Measurements from ENCODE around the gene NAT14. TPM values are rescaled to one million over a fixed set of nuclear protein-coding genes. Genes with fewer than 3 reads are reported as not detected.
A peak's percentile ranks its signal among the peaks of the same experiment; 100 is the strongest.

The NAT14 gene
- polyA plus RNA-seq, 1 donor (not counting 4 experiments of a cell fraction or from before 2014, with no cell fraction given), result 11.0 TPM

GRCh38 chr19:55440411-55441105 lies 44.4 kb upstream of the NAT14 start:
- no peak for TF ChIP-seq CTCF (optimal IDR thresholded peaks at IDR 0.05 in 1 of 3, IDR thresholded peaks at IDR 0.05 in 1 of 3, conservative IDR thresholded peaks at IDR 0.05 in 1 of 3; ENCODE audit: extremely low read depth in 1 of 3, insufficient read depth in 2 of 3, low read length in 3 of 3)
- TF ChIP-seq EZH2 (IDR thresholded peaks at IDR 0.05; ENCODE audit: low read length), result peak; percentile 10

GRCh38 chr19:55441319-55441691 lies 43.7 kb upstream of the NAT14 start:
- no peak overlapping the region for H3K27ac ChIP-seq (ENCODE audit: control insufficient read depth, insufficient read depth, low read length)
- H3K9ac ChIP-seq (ENCODE audit: control insufficient read depth, extremely low read depth, insufficient read depth, low read length), result no peak overlapping the region
- no peak overlapping the region for H2AFZ ChIP-seq (ENCODE audit: control insufficient read depth, low read length)
- no peak overlapping the region for H3K4me3 ChIP-seq (ENCODE audit: control insufficient read depth in 2 of 3, extremely low read depth in 1 of 3, insufficient read depth in 2 of 3, low read depth in 1 of 3, low read length in 3 of 3)
- peaks cover 7% of the 10 kb centered on the region for H3K4me1 ChIP-seq (ENCODE audit: control insufficient read depth, extremely low read depth, insufficient read depth, low read length)
- no peak overlapping the region for H3K4me2 ChIP-seq (ENCODE audit: control insufficient read depth, extremely low read depth, insufficient read depth, low read depth, low read length)
- H3K9me3 ChIP-seq (ENCODE audit: control insufficient read depth, low read depth, low read length), result no peaks in the 10 kb centered on the region
- FAIRE-seq (no peak), DNase-seq (ENCODE audit: low read depth, low spot score) (no peak)
- H3K9me1 ChIP-seq (ENCODE audit: control insufficient read depth, extremely low read depth, insufficient read depth, low read length), result no peaks in the 10 kb centered on the region
- TF ChIP-seq EZH2 (IDR thresholded peaks at IDR 0.05; ENCODE audit: low read length), result no peak
- no peak for TF ChIP-seq CTCF (optimal IDR thresholded peaks at IDR 0.05 in 1 of 3, IDR thresholded peaks at IDR 0.05 in 1 of 3, conservative IDR thresholded peaks at IDR 0.05 in 1 of 3; ENCODE audit: extremely low read depth in 1 of 3, insufficient read depth in 2 of 3, low read length in 3 of 3)
- H3K27me3 ChIP-seq (ENCODE audit: control insufficient read depth, extremely low read depth, insufficient read depth, low read length), result peaks cover 58% of the 10 kb centered on the region
- dilution Hi-C loops (cut with MboI; ENCODE audit: extremely low pct_ligation_motif_present, low sequenced_read_pairs), result no loop called here
- H3K79me2 ChIP-seq (ENCODE audit: control insufficient read depth, insufficient read depth, low read length), result no peaks in the 10 kb centered on the region
- no peaks in the 10 kb centered on the region for H3K36me3 ChIP-seq (ENCODE audit: control insufficient read depth in 2 of 2, extremely low read depth in 1 of 2, insufficient read depth in 2 of 2, low read length in 2 of 2)
- peaks cover 9% of the 10 kb centered on the region for H4K20me1 ChIP-seq (ENCODE audit: control insufficient read depth, extremely low read depth, insufficient read depth, low read length)

More at GRCh38 chr19:55440411-55441105, 44.4 kb upstream of the NAT14 start:
- Histone ChIP-seq H3K36me3 (ENCODE audit: control insufficient read depth in 2 of 2, extremely low read depth in 1 of 2, insufficient read depth in 2 of 2, low read length in 2 of 2) (no peaks in the 10 kb centered on the region), H3K27me3 (ENCODE audit: control insufficient read depth, extremely low read depth, insufficient read depth, low read length) (peaks cover 58% of the 10 kb centered on the region), H3K9me3 (ENCODE audit: control insufficient read depth, low read depth, low read length) (no peaks in the 10 kb centered on the region), H4K20me1 (ENCODE audit: control insufficient read depth, extremely low read depth, insufficient read depth, low read length) (peaks cover 9% of the 10 kb centered on the region), H3K4me3 (ENCODE audit: control insufficient read depth in 2 of 3, extremely low read depth in 1 of 3, insufficient read depth in 2 of 3, low read depth in 1 of 3, low read length in 3 of 3) (no peak overlapping the region), H3K27ac (ENCODE audit: control insufficient read depth, insufficient read depth, low read length) (no peak overlapping the region), H3K9ac (ENCODE audit: control insufficient read depth, extremely low read depth, insufficient read depth, low read length) (no peak overlapping the region), H2AFZ (ENCODE audit: control insufficient read depth, low read length) (no peak overlapping the region), H3K9me1 (ENCODE audit: control insufficient read depth, extremely low read depth, insufficient read depth, low read length) (no peaks in the 10 kb centered on the region), H3K4me1 (ENCODE audit: control insufficient read depth, extremely low read depth, insufficient read depth, low read length) (peaks cover 3% of the 10 kb centered on the region), H3K4me2 (ENCODE audit: control insufficient read depth, extremely low read depth, insufficient read depth, low read depth, low read length) (no peak overlapping the region), H3K79me2 (ENCODE audit: control insufficient read depth, insufficient read depth, low read length) (no peaks in the 10 kb centered on the region)
- no peak for FAIRE-seq
- dilution Hi-C loops (cut with MboI; ENCODE audit: extremely low pct_ligation_motif_present, low sequenced_read_pairs), result no loop called here
- no peak for DNase-seq (ENCODE audit: low read depth, low spot score)

Measured in keratinocyte (primary cell).